Iris pigment epithelial cell (primary cell): ENCODE measurements around the gene RPL13.
"Not testable (repeated sequence)": the region's sequence is repeated elsewhere in the genome, so short reads cannot be mapped to it uniquely, and the experiment has no call there.

Experiments
- DNase-seq: peaks from one replicate; pipeline ENCODE4 v3.0.0-alpha.2; 2011; ENCODE audit warnings: low read depth

The RPL13 gene

GRCh38 chr16:89563639-89564392 is 3.3 kb downstream of the RPL13 start:
- no peak for DNase-seq

DNA sequence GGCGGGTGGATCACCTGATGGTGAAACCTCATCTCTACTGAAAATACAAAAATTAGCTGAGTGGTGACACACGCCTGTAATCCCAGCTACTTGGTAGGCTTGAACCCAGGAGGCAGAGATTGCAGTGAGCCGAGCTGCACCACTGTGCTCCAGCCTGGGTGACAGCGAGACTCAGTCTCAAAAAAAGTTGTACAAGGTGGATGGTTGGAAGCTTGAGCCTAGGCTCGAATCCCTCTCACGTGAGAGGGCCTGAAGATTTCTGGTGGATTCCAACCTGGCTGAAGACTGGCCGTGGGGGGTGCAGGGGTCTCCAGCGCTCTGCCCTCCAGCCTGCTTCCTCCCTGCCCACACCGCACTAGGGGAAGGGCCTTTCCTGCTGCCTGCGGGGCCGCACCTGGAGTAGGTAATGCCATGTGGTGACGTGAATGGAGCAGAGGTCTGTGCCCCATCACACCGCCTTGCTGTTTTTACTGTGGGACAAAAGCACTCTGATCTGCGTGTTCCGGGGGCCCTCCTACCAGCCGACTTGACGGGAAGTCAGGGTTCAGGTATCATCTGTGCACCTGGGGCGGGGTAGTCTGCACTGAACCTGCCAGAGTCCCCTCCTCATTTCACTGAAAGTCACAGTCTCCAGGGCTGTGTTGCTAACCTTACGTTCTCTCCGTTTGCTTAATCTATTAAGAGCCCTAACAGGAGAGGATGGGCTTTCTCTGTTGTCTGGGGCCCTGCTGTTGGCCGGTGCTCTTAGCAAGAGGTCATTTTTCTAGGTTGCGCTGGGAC is 4.2 kb downstream of the RPL13 start:
- no peak for DNase-seq

GRCh38 chr16:89565256-89565505 is 4.7 kb downstream of the RPL13 start:
- no peak for DNase-seq

- DNase-seq = no peak
Observed at GRCh38 chr16:89565506-89566372, 5.3 kb downstream of the RPL13 start.

- DNase-seq = no peak
Observed at GRCh38 chr16:89567656-89568594, 7.4 kb downstream of the RPL13 start.

- no peak for DNase-seq
Observed at GRCh38 chr16:89569506-89570341, 9.2 kb downstream of the RPL13 start.

GRCh38 chr16:89570342-89570923 is 10.0 kb downstream of the RPL13 start:
- no peak for DNase-seq

DNA sequence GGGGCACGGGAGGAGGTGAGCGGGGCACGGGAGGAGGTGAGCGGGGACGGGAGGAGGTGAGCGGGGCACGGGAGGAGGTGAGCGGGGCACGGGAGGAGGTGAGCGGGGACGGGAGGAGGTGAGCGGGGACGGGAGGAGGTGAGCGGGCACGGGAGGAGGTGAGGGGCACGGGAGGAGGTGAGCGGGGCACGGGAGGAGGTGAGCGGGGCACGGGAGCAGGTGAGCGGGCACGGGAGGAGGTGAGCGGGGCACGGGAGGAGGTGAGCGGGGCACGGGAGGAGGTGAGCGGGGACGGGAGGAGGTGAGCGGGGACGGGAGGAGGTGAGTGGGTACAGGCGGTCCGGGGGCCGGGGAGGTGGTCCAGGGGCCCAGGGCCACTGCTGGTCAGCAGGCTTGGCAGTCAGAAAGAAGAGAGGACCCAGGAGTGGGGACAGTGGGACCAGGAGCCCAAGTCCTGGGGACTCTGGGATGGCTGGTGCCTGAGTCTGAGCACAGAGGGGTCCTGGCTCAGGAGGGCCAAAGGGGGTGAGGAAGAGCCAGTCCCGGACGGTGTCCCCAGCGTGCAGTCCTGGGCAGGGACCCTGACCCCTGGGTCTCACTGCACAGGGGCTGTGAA is 10.6 kb downstream of the RPL13 start:
- not testable (repeated sequence) for DNase-seq

DNA sequence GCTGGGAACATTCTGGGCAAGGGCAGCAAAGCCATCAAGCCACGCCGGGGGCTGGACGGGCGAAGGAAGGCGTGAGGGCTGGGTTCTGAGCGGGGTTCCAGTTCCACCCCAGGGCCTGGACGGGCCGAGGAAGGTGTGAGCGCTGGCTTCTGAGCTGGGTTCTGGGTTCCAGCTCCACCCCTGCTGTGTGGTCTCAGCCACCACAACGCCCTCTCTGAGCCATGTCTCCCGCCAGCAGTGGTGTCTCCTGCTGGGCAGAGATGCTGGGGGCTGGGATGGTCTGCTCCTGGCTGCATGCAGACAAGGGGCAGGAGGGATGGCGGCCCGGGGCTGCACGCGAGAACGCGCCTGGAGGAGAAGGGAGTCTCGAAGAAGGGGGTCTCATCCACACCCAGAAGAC is 11.2 kb downstream of the RPL13 start:
- no peak for DNase-seq

GRCh38 chr16:89572073-89572484 is 11.6 kb downstream of the RPL13 start:
- no peak for DNase-seq

DNA sequence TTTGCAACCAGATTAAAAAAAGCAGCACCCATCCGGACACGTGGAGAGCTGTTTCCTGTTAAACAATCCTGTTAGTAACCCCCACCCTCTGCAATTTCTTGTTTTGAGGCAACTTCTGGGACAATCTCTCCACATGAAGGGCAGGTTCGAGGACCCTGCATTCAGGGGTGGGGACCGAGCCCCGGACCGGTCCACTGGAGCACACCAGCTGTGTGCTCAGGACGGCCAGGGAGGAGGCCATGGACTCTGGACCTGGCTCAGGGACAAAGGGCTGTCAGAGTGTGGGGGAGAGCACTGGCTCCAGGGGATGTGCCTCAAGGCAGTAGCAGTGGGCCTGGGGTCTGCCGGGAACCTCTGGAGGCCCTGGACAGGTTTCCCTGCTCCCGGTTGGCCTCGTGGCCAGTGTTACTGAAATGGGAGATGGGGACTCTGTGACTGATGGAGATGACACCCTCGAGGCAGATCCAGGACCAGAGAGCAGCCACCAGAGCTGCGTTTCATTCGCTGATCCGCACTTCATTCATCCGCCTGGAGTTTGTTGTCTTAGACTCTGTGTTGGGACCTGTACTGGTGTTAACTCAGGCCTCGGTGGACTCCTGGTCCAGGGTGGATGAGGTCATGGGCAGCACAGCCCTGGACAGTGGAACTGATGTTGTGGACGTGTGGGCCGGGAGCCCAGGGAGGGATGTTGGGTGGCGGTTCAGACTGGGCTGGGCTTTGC is 12.2 kb downstream of the RPL13 start:
- DNase-seq = no peak

DNA sequence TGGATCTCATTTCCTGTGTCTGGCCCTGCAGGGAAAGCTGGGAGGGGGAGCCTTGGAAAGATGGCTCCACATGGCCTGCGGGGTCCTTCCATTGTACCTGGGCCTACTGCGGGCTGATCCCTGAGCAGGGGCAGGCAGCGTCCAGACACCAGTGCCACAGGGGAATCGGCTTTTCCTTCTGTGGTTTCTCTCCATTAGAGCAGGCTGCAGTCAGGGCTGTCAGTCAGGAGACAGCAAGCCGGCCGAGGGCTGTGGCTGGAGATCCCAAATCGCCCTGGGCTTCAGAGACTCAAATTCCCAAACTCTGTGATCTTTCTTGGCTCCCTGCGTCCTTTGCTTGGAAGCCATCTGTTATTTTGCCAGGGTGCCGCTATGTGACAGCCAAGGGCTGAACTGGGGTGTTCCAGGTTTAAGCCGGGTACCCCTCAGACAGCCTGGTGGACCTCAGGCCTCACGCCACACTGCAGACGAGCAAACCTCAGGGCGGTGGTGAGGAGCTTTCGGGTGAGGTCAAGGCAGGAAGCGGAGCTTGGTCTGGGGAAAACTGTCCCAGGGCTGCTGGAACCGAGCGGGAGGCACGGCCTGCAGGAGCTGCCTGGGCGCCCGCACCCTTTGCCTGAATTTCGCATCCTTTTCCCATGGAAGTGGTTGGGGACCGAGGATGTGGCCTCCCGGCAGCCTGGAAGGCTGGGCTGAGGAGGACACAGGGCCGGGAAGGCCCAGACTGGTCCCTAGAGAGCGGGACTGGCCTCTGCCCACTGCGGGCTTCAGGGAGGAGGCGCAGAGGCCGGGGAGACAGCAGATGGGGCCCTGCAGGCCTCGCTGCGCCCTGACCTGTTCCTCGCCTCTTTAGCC is 13.6 kb downstream of the RPL13 start:
- no peak for DNase-seq

- DNase-seq = peak; percentile 74
Observed at GRCh38 chr16:89574681-89575246, 14.3 kb downstream of the RPL13 start.

DNA sequence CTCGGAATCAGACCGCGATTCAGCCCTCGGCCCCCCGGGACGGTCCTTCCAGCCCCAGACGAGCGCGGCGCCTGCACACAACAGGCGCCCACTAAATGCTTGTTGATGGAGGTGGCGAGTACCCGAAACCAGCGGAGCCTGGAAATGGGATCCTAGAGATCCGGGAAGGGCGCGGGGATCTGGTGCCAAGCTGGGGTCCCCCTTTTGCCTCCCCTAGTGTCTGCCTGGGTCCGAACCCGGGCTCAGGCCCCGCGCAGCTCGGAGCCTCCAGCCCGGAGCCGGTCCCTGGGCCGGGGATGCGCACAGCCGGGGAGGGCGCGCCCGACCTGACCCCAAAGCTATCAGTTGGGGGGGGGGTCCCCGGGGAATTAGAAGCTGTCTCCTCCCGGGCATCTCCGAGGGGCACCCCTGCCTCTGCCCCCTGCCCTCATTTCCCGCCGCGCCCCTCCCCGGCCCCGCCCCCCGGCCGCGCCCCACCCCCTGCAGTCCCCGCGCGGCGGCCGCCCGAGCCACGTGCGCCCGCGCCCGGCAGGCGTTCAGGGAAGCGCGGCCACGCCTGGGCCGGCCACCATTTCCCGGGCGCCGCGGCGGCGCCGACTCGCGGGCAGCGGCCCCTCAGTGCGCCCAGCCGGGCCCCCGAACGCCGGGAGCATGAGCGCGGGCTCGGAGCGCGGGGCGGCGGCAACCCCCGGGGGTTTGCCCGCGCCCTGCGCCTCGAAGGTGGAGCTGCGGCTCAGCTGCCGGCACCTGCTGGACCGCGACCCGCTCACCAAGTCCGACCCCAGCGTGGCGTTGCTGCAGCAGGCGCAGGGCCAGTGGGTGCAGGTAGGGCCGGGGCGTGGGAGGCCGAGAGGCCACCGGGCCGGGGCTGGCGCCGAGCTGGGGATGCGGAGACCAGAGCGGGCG is 15.0 kb downstream of the RPL13 start, which contains the start of gene CPNE7:
Gene CPNE7 (plus strand): TSS at position 512 of the 906 bp plus-strand sequence. CDS start 140 bp downstream, at position 652.
- DNase-seq = no peak

- no peak for DNase-seq
Observed at GRCh38 chr16:89576153-89577054, 15.9 kb downstream of the RPL13 start.
